ENCODE results near the gene RASSF5. TPM values are rescaled to one million over a fixed set of nuclear protein-coding genes. Genes with fewer than 3 reads are reported as not detected.
A peak's percentile ranks its signal among the peaks of the same experiment; 100 is the strongest.

Gene RASSF5
- total and polyA plus RNA-seq, 2 of the 13 experiments (the other 11 are each of a cell fraction or from before 2014, with no cell fraction given): 0.18 to 0.40 TPM

DNA sequence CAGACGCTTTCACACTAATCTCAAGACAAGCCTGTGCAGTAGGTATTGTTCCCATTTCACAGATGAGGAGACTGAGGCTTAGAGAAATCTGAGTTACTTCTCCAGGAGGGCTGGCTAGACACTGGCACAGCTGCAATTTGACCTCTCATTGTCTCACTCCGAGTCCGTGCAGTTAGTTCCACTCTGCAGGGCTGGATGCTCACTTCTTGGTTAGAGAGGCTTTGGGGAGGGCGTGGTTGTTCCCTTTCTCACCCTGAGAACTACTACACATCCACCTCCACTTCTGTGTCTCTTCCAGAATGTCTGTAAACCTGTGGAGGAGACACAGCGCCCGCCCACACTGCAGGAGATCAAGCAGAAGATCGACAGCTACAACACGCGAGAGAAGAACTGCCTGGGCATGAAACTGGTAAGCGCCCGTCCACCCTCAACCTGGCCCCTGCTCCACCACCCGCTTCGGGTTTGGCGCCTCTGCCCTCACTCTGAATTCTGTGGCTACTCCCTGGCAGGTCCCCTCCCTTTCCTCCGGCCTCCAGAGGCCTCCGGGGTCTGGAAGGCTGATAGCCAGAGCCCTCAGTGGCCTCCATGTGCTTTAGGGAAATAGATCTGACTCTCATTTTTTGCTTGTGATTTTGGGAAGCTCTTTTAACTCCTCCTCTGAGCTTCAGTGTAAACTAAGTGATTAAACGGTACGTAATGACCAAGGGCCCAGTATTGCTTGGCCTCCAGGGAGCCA, 75.8 kb downstream of the RASSF5 start:
- H2AFZ ChIP-seq (ENCODE audit: low read length): no peak overlapping the region
- peaks cover 3 to 7% of the 10 kb centered on the region in 2 experiments; a peak in 1 of 5 replicates for H3K36me3 ChIP-seq (replicated peaks in 1 of 2; ENCODE audit: control insufficient read depth in 1 of 2, insufficient read depth in 2 of 2, low read length in 2 of 2)
- in situ Hi-C loops (cut with HindIII; ENCODE audit: extremely low pct_ligation_motif_present, low pct_unique_long_range_greater_than_20kb): loop anchor here (5.0 kb wide), 2 partner anchors 41 to 96 kb away; no protein-coding TSS in a partner anchor
- TF ChIP-seq, protein P1, sequence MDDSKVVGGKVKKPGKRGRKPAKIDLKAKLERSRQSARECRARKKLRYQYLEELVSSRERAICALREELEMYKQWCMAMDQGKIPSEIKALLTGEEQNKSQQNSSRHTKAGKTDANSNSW (CRISPR knock-in tag; IDR thresholded peaks at IDR 0.05; ENCODE audit: borderline replicate concordance): no peak
- peak; percentile 75 for TF ChIP-seq ZNF629 (CRISPR knock-in tag; conservative IDR thresholded peaks at IDR 0.05)
- no peak overlapping the region for H3K27ac ChIP-seq (ENCODE audit: extremely low read length, insufficient read depth, low read length)
- ATAC-seq: no peak
- POLR2A ChIA-PET: no interaction called here
- H3K27me3 ChIP-seq (ENCODE audit: control insufficient read depth in 1 of 2, insufficient read depth in 2 of 2, low read length in 2 of 2): no peaks in the 10 kb centered on the region
- BruUV-seq (replicated peaks): no TSS peak
- no peaks in the 10 kb centered on the region for H3K4me1 ChIP-seq (ENCODE audit: insufficient read depth, low read length)
- no peak for FAIRE-seq
- no peak overlapping the region for H3K4me2 ChIP-seq (ENCODE audit: low read depth, low read length)
- H3K79me2 ChIP-seq (ENCODE audit: insufficient read depth, low read length): no peaks in the 10 kb centered on the region
- CTCF ChIA-PET (ENCODE audit: low intra/inter-chr PET ratio, low total read pairs): interaction anchor here (0.7 to 2.7 kb wide), 3 partner anchors 39 to 104 kb away, joined by 4 to 34 read pairs (median 33); no protein-coding TSS in a partner anchor
- intact Hi-C loops (cut with micrococcal nuclease; ENCODE audit: unreplicated experiment): loop anchor here (1.0 to 2.0 kb wide), 3 partner anchors 38 to 93 kb away; partner anchors contain the start of gene RASSF5
- H3K4me3 ChIP-seq (replicated peaks in 1 of 3; ENCODE audit: insufficient read depth in 1 of 3, low read depth in 2 of 3, low read length in 3 of 3): no peak overlapping the region
- H4K20me1 ChIP-seq (ENCODE audit: insufficient read depth, low read length): no peaks in the 10 kb centered on the region; the same call in 1 of the 2 replicates
- no peak for DNase-seq (ENCODE audit: low spot score)
- H3K9me3 ChIP-seq (ENCODE audit: low read length): no peaks in the 10 kb centered on the region
- H3K9ac ChIP-seq (ENCODE audit: insufficient read depth, low read depth, low read length): no peak overlapping the region
- 81% methylated on average over 16 of the region's 18 CpGs for WGBS (ENCODE audit: low lambda C conversion rate)

DNA sequence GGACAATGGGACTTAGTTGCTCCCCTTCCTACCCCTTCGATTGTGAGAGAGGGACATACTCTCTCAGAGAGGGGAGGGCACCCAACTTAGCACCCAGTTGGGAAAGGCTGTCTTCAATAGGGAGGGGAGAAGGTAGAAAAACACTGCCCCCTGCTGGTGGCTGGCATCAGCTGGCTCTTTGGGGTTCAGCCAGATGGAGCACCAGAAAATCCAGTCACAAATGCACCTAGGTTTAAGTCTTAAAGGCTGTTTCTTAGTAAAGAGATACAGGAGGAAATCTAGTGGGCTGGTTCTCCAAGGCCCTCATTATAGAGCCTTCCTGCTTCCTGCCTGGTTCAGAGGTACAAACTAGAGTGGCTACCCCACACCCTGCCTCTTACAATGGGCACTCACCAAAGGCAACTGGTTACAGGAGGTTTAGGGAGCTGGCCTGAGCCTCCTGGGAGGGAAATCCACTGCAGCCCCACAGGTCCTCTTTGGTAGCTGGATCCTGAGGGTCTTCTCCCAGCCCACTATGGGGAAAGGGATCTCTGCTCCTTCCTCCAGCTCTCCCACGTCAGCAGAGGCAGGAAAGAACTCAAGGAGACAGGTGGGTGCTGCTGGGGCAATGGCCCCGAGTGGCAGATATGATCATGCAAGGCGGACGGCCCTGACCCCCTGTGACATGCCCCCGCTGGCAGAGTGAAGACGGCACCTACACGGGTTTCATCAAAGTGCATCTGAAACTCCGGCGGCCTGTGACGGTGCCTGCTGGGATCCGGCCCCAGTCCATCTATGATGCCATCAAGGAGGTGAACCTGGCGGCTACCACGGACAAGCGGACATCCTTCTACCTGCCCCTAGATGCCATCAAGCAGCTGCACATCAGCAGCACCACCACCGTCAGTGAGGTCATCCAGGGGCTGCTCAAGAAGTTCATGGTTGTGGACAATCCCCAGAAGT, 76.6 kb downstream of the RASSF5 start:
- H4K20me1 ChIP-seq (ENCODE audit: insufficient read depth, low read length): no peaks in the 10 kb centered on the region; the same call in 1 of the 2 replicates
- peak; percentile 55 for DNase-seq (ENCODE audit: low spot score)
- H3K4me2 ChIP-seq (ENCODE audit: low read depth, low read length): no peak overlapping the region
- no TSS peak for BruUV-seq (replicated peaks)
- ATAC-seq: peak; percentile 87
- CTCF ChIA-PET (ENCODE audit: low intra/inter-chr PET ratio, low total read pairs): interaction anchor here (0.7 to 2.7 kb wide), 4 partner anchors 40 to 105 kb away, joined by 4 to 34 read pairs (median 19); no protein-coding TSS in a partner anchor
- WGBS (ENCODE audit: low lambda C conversion rate): 62% methylated on average over 7 of the region's 16 CpGs
- H3K79me2 ChIP-seq (ENCODE audit: insufficient read depth, low read length): no peaks in the 10 kb centered on the region
- H2AFZ ChIP-seq (ENCODE audit: low read length): no peak overlapping the region
- no peaks in the 10 kb centered on the region for H3K4me1 ChIP-seq (ENCODE audit: insufficient read depth, low read length)
- intact Hi-C loops (cut with micrococcal nuclease; ENCODE audit: unreplicated experiment) (loop anchor here (1.0 to 2.0 kb wide), 3 partner anchors 39 to 94 kb away; partner anchors contain the start of gene RASSF5), in situ Hi-C loops (cut with HindIII; ENCODE audit: extremely low pct_ligation_motif_present, low pct_unique_long_range_greater_than_20kb) (loop anchor here (5.0 kb wide), 2 partner anchors 42 to 97 kb away; no protein-coding TSS in a partner anchor)
- no peak overlapping the region for H3K9ac ChIP-seq (ENCODE audit: insufficient read depth, low read depth, low read length)
- no peaks in the 10 kb centered on the region for H3K27me3 ChIP-seq (ENCODE audit: control insufficient read depth in 1 of 2, insufficient read depth in 2 of 2, low read length in 2 of 2)
- H3K36me3 ChIP-seq (replicated peaks in 1 of 2; ENCODE audit: control insufficient read depth in 1 of 2, insufficient read depth in 2 of 2, low read length in 2 of 2): peaks cover 3 to 10% of the 10 kb centered on the region in 2 experiments; a peak in 1 of 5 replicates
- no peak overlapping the region for H3K4me3 ChIP-seq (replicated peaks in 1 of 3; ENCODE audit: insufficient read depth in 1 of 3, low read depth in 2 of 3, low read length in 3 of 3)
- POLR2A ChIA-PET: no interaction called here
- H3K27ac ChIP-seq (ENCODE audit: extremely low read length, insufficient read depth, low read length): no peak overlapping the region
- no peaks in the 10 kb centered on the region for H3K9me3 ChIP-seq (ENCODE audit: low read length)
- FAIRE-seq: peak; percentile 86
- TF ChIP-seq SMC3 (IDR thresholded peaks at IDR 0.05; ENCODE audit: low read length) (peak; percentile 96), RAD21 (CRISPR knock-in tag; IDR thresholded peaks at IDR 0.05) (peak; percentile 71), STAG1 (CRISPR knock-in tag; IDR thresholded peaks at IDR 0.05) (peak; percentile 90), PATZ1 (CRISPR knock-in tag; IDR thresholded peaks at IDR 0.05) (peak; percentile 63; the same call in 1 of the 2 replicates), TARDBP (CRISPR knock-in tag; IDR thresholded peaks at IDR 0.05) (no peak), MAZ (IDR thresholded peaks at IDR 0.05; ENCODE audit: borderline replicate concordance, low read depth, low read length) (no peak), MAZ (CRISPR knock-in tag; IDR thresholded peaks at IDR 0.05; ENCODE audit: low read depth) (0 out of 2 replicates have a peak, but pooled peaks have one; percentile 33)
- TF ChIP-seq, protein P2, sequence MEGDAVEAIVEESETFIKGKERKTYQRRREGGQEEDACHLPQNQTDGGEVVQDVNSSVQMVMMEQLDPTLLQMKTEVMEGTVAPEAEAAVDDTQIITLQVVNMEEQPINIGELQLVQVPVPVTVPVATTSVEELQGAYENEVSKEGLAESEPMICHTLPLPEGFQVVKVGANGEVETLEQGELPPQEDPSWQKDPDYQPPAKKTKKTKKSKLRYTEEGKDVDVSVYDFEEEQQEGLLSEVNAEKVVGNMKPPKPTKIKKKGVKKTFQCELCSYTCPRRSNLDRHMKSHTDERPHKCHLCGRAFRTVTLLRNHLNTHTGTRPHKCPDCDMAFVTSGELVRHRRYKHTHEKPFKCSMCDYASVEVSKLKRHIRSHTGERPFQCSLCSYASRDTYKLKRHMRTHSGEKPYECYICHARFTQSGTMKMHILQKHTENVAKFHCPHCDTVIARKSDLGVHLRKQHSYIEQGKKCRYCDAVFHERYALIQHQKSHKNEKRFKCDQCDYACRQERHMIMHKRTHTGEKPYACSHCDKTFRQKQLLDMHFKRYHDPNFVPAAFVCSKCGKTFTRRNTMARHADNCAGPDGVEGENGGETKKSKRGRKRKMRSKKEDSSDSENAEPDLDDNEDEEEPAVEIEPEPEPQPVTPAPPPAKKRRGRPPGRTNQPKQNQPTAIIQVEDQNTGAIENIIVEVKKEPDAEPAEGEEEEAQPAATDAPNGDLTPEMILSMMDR (CRISPR knock-in tag; IDR thresholded peaks at IDR 0.05): peak; percentile 87
